ENCODE measurements around the gene NACA. TPM values are rescaled to one million over a fixed set of nuclear protein-coding genes. Genes with fewer than 3 reads are reported as not detected.
A peak's percentile ranks its signal among the peaks of the same experiment; 100 is the strongest.

Gene NACA
- polyA plus RNA-seq: 649 to 953 TPM (median 747 TPM) in 3 replicates
- polyA plus RNA-seq (2011; ENCODE audit: low read depth): 3,329 TPM
- 531 and 643 TPM in 2 replicates for polyA plus RNA-seq (2011; cell fraction: cytosol; rRNA removed)
- 155 and 244 TPM in 2 replicates for polyA plus RNA-seq (2011; cell fraction: nucleus; rRNA removed)
- 1,397 and 1,812 TPM in 2 replicates for polyA plus RNA-seq (2012; ENCODE audit: low replicate concordance)
- polyA minus RNA-seq: 105 to 435 TPM (median 356 TPM) in 3 replicates
- 229 TPM for polyA minus RNA-seq (2011; cell fraction: cytosol; rRNA and poly(A)+ RNA removed)
- 44.8 and 62.3 TPM in 2 replicates for polyA minus RNA-seq (2011; cell fraction: nucleus; rRNA and poly(A)+ RNA removed)

DNA sequence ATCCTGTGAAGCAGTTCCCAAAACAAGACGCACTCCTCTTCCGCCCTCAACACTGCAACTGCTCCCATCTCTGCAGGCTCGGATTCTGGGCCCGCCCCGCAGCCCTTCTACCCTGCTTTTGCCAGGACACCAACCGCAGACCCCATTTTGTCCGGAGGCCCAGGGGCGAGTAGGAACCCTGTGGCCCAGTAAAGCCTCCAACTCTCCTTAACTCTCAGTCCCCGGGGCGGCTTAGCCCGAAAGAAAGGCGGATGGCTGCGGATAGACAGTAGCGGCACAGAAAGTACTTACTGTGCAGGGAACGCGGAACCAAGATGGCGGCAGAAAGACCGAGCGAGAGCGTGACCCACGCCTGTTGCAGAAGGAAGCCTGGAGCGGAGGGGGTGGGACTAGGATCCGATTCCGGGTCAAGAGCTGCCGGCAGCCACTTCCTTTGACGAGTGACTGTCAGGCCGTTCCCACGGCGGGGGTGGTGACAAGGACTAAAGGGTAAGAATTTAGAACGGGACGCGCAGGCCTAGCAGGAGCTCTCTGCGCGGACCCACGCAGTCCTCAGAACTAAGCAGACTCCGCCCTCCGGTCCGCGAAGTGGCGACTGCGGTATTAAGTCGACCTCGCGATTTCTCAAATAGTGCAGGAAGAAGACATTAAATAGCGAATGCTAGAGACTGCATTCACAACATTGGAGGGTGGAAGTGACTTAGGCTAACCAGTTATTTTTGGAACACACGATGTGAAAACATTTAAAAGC, at the start of gene NACA:
Gene NACA, minus strand, starts transcription at position 328 of the 751 bp plus-strand sequence. CDS start 778 bp downstream, outside the sequence.
- Histone ChIP-seq H4K20me1 (ENCODE audit: control insufficient read depth, extremely low read depth, insufficient read depth, low read length) (peaks cover 31% of the 10 kb centered on the region), H3K79me2 (ENCODE audit: control insufficient read depth, insufficient read depth, low read length) (peaks cover 50% of the 10 kb centered on the region), H3K4me3 (ENCODE audit: control insufficient read depth in 2 of 3, extremely low read depth in 1 of 3, insufficient read depth in 2 of 3, low read depth in 1 of 3, low read length in 3 of 3) (peak within 1 kb of the TSS; percentile 78 to 98 (median 93)), H3K9ac (ENCODE audit: control insufficient read depth, extremely low read depth, insufficient read depth, low read length) (peak within 1 kb of the TSS; percentile 100), H3K36me3 (ENCODE audit: control insufficient read depth in 2 of 2, extremely low read depth in 1 of 2, insufficient read depth in 2 of 2, low read length in 2 of 2) (peaks cover 4 to 30% of the 10 kb centered on the region in 2 experiments), H3K27ac (ENCODE audit: control insufficient read depth, insufficient read depth, low read length) (peak within 1 kb of the TSS; percentile 95), H3K4me2 (ENCODE audit: control insufficient read depth, extremely low read depth, insufficient read depth, low read depth, low read length) (peak within 1 kb of the TSS; percentile 87), H3K4me1 (ENCODE audit: control insufficient read depth, extremely low read depth, insufficient read depth, low read length) (peaks cover 27% of the 10 kb centered on the region), H3K9me1 (ENCODE audit: control insufficient read depth, extremely low read depth, insufficient read depth, low read length) (peaks cover 12% of the 10 kb centered on the region), H2AFZ (ENCODE audit: control insufficient read depth, low read length) (peak within 1 kb of the TSS; percentile 88), H3K9me3 (ENCODE audit: control insufficient read depth, low read depth, low read length) (no peaks in the 10 kb centered on the region), H3K27me3 (ENCODE audit: control insufficient read depth, extremely low read depth, insufficient read depth, low read length) (no peaks in the 10 kb centered on the region)
- dilution Hi-C loops (cut with MboI; ENCODE audit: extremely low pct_ligation_motif_present, low sequenced_read_pairs): no loop called here
- FAIRE-seq: peak; percentile 51
- no peak for TF ChIP-seq EZH2 (IDR thresholded peaks at IDR 0.05; ENCODE audit: low read length)
- TF ChIP-seq, protein P1, sequence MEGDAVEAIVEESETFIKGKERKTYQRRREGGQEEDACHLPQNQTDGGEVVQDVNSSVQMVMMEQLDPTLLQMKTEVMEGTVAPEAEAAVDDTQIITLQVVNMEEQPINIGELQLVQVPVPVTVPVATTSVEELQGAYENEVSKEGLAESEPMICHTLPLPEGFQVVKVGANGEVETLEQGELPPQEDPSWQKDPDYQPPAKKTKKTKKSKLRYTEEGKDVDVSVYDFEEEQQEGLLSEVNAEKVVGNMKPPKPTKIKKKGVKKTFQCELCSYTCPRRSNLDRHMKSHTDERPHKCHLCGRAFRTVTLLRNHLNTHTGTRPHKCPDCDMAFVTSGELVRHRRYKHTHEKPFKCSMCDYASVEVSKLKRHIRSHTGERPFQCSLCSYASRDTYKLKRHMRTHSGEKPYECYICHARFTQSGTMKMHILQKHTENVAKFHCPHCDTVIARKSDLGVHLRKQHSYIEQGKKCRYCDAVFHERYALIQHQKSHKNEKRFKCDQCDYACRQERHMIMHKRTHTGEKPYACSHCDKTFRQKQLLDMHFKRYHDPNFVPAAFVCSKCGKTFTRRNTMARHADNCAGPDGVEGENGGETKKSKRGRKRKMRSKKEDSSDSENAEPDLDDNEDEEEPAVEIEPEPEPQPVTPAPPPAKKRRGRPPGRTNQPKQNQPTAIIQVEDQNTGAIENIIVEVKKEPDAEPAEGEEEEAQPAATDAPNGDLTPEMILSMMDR (optimal IDR thresholded peaks at IDR 0.05 in 1 of 3, IDR thresholded peaks at IDR 0.05 in 1 of 3, conservative IDR thresholded peaks at IDR 0.05 in 1 of 3; ENCODE audit: extremely low read depth in 1 of 3, insufficient read depth in 2 of 3, low read length in 3 of 3): no peak
- DNase-seq (ENCODE audit: low read depth, low spot score): peak; percentile 87

DNA sequence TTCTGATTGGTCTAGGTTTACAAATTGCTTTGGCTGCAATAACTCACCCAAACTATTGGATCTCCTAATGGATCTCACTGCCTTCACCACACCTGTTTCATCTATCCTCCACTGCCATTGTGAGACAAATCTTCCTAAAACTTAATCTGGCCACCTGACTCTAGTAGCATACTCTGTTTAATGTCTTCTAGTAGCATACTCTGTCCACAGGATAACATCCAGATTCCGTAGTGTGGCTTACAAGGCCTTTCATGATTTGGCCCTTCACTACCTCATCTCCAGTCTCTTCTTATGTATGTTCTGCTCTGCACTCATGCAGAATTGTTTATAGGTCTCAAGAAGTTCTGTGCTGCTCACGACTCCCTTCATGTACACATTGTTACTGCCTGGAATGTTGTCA, 48.0 kb upstream of the NACA start:
- no peaks in the 10 kb centered on the region for H3K36me3 ChIP-seq (ENCODE audit: control insufficient read depth in 2 of 2, extremely low read depth in 1 of 2, insufficient read depth in 2 of 2, low read length in 2 of 2)
- no peaks in the 10 kb centered on the region for H3K9me3 ChIP-seq (ENCODE audit: control insufficient read depth, low read depth, low read length)
- no peaks in the 10 kb centered on the region for H3K27me3 ChIP-seq (ENCODE audit: control insufficient read depth, extremely low read depth, insufficient read depth, low read length)
- H2AFZ ChIP-seq (ENCODE audit: control insufficient read depth, low read length): no peak overlapping the region
- dilution Hi-C loops (cut with MboI; ENCODE audit: extremely low pct_ligation_motif_present, low sequenced_read_pairs): no loop called here
- no peaks in the 10 kb centered on the region for H4K20me1 ChIP-seq (ENCODE audit: control insufficient read depth, extremely low read depth, insufficient read depth, low read length)
- no peak overlapping the region for H3K9ac ChIP-seq (ENCODE audit: control insufficient read depth, extremely low read depth, insufficient read depth, low read length)
- TF ChIP-seq, protein P1 (optimal IDR thresholded peaks at IDR 0.05 in 1 of 3, IDR thresholded peaks at IDR 0.05 in 1 of 3, conservative IDR thresholded peaks at IDR 0.05 in 1 of 3; ENCODE audit: extremely low read depth in 1 of 3, insufficient read depth in 2 of 3, low read length in 3 of 3): no peak
- TF ChIP-seq EZH2 (IDR thresholded peaks at IDR 0.05; ENCODE audit: low read length): no peak
- H3K4me1 ChIP-seq (ENCODE audit: control insufficient read depth, extremely low read depth, insufficient read depth, low read length): no peaks in the 10 kb centered on the region
- H3K4me3 ChIP-seq (ENCODE audit: control insufficient read depth in 2 of 3, extremely low read depth in 1 of 3, insufficient read depth in 2 of 3, low read depth in 1 of 3, low read length in 3 of 3): no peak overlapping the region
- FAIRE-seq (no peak), DNase-seq (ENCODE audit: low read depth, low spot score) (no peak)
- H3K9me1 ChIP-seq (ENCODE audit: control insufficient read depth, extremely low read depth, insufficient read depth, low read length): no peaks in the 10 kb centered on the region
- no peaks in the 10 kb centered on the region for H3K79me2 ChIP-seq (ENCODE audit: control insufficient read depth, insufficient read depth, low read length)
- H3K27ac ChIP-seq (ENCODE audit: control insufficient read depth, insufficient read depth, low read length): no peak overlapping the region
- H3K4me2 ChIP-seq (ENCODE audit: control insufficient read depth, extremely low read depth, insufficient read depth, low read depth, low read length): no peak overlapping the region
